DMS53 (cell line): ENCODE data around the gene EXOC4.
"Not testable (repeated sequence)": the region's sequence is repeated elsewhere in the genome, so short reads cannot be mapped to it uniquely, and the experiment has no call there.

Source experiments
- DNase-seq: peaks from one replicate; lab custom pipeline; 2025; lab: John Stamatoyannopoulos, UW

EXOC4 gene

GRCh38 chr7:133275446-133276095 is 22.7 kb downstream of the EXOC4 start:
- DNase-seq: no peak

GRCh38 chr7:133278975-133279374 is 26.1 kb downstream of the EXOC4 start:
- DNase-seq: not testable (repeated sequence)

DNA sequence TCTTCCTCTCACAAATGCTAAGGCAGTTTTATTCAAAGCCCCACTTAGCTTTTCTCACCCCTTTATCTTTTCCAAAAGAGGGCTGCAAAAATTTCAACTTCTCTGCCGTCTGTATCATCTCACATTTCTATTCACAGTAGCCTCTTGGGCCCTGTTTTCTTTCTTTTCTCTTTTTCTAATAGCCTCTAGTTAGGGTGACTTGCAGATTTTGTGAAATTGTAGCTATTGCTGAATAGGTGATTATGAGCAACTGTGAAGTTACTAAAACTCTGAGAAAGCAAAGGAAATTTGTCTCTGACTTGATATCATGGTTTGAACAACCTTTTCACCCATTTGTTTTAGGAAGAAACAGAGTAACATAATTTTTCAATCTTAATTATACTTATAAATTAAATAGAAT is 29.2 kb downstream of the EXOC4 start:
- DNase-seq: no peak

GRCh38 chr7:133284092-133284491 is 31.2 kb downstream of the EXOC4 start:
- DNase-seq: no peak

GRCh38 chr7:133288970-133289369 is 36.1 kb downstream of the EXOC4 start:
- DNase-seq: no peak

DNA sequence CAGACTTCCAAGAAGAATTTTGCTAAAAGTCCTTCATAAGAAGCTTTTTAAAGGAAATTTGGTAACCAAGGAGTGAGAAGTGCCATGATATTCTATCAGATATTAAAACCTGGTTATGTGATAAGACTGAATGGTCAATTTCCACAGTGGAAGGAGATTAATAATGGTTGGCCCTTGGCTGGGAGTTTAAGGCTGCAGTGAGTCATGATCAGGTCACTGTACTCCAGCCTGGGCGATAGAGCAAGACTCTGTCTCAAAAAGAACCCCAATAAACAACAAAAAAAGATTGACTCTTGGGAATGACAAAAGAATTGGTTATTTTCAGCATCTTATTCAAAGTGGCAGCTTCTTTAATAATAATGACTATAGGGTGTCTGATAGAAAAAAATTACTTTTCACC is 37.2 kb downstream of the EXOC4 start:
- no peak for DNase-seq

GRCh38 chr7:133290676-133291333 is 37.9 kb downstream of the EXOC4 start:
- no peak for DNase-seq

GRCh38 chr7:133292631-133293030 is 39.8 kb downstream of the EXOC4 start:
- DNase-seq: no peak

DNA sequence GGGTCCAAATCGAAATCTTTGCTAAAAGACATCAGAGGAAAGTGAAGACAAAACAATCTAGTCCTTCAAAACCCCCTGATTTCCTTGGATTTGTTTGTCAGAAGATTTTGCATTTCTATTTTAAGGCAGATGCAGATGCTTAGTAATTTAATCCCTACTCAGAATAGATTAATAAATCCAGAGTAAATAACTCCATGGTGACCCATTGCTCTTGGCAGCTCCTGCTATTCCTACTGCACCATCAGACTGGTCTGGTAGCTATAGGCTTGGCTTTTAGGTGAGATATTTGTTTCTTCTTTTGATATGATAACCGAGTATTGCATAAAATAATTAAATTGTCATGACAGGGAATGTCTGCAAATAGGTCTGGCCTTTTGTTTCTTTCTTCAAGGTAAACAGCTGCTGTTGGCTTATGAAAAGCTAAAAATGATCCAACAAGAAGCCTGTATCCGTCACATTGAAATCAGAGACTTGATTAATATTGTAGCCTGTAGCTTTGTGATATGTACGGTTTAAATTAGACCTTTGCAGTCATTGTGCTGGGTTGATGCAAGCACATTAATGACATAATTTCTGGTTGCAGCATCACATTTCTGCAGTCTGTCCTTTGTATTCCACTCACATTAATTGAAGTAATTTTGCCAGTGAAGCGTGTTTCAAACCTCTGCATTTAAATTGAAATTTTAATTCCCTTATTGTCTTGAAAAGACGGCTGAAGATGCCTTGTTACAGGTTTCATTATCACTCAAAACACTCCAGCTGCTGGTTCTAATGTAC is 40.7 kb downstream of the EXOC4 start:
- peak; percentile 29 for DNase-seq

GRCh38 chr7:133294234-133294633 is 41.4 kb downstream of the EXOC4 start:
- no peak for DNase-seq

GRCh38 chr7:133295484-133295883 is 42.6 kb downstream of the EXOC4 start:
- DNase-seq: no peak

GRCh38 chr7:133297093-133297492 is 44.2 kb downstream of the EXOC4 start:
- no peak for DNase-seq

DNA sequence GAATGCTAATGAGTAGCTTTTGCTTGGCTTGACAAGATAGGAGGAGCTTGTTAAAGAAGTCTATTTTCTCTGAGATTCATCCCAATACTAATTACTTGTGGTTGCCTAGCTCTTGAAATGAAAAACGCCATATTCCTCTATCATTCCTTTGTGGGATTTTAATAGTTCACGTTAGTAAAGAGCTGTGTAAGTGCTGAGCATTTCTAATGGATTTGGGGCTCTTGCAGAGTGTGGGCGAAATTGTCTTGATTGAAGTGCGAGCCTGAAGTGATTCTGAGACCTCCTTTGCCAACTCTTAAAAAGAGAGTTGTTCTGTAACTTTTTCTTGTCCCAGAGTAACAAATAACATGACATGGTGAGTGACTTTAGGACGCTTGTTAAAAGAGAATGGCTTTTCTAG is 45.2 kb downstream of the EXOC4 start:
- no peak for DNase-seq

- DNase-seq: no peak
Observed at GRCh38 chr7:133299676-133300075, 46.8 kb downstream of the EXOC4 start.

- DNase-seq: no peak
Observed at GRCh38 chr7:133300088-133300487, 47.2 kb downstream of the EXOC4 start.

DNA sequence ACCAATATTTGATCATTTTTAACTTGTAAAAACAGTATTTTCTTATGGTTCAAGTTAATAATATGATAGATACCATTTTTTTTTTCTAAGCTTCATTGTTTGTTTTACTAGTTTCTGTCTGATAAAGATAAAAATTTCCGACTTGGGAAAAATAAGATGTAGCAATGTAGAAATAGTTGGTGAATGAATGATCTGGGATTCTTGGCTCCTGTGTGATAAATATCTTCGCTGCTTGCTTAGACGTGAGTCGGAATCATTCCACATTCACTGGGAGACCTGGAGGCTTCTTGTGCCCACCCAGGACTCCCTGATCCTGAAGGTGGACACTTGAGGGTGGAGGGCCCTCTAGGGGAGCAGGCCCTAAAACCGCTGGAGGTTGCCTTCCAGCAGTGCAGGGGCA is 47.9 kb downstream of the EXOC4 start:
- DNase-seq: no peak

GRCh38 chr7:133301444-133301843 is 48.6 kb downstream of the EXOC4 start:
- no peak for DNase-seq

DNA sequence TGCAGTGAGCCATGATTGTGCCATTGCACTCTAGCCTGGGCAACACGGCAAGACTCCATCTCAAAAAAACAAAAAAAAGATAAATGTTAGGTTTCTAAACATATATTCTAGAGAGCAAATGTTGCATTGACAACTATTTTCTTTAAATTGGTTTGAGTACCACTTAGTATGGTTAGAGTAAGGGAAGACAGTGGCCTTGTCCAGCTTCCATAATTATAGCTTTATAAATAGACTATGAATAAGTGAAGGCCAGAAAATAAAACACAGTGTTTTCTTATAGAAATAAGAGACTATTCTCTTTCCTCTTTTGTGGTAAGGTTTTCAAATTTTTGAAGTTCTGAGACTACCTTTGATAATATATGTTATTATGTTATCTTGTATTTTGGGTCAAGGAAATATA is 50.5 kb downstream of the EXOC4 start:
- no peak for DNase-seq

DNA sequence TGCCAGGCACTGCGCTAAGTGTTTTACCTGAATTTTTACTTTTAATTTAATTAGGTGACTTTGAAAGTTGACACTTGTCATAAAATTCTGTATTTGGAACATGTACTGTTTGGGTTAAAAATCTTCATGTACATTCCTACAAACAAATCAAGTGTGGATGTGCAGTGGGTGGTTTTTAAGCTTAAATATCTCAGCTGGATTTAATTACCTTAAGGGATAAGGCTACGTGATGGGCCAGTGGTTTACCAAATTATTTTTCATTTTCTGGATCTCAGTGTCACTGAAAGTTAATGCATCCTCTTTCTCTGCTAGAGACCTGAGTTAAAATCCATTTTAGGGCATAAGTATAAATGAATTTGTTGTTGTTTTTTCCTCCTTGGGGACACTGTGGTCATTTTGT is 51.1 kb downstream of the EXOC4 start:
- no peak for DNase-seq

DNA sequence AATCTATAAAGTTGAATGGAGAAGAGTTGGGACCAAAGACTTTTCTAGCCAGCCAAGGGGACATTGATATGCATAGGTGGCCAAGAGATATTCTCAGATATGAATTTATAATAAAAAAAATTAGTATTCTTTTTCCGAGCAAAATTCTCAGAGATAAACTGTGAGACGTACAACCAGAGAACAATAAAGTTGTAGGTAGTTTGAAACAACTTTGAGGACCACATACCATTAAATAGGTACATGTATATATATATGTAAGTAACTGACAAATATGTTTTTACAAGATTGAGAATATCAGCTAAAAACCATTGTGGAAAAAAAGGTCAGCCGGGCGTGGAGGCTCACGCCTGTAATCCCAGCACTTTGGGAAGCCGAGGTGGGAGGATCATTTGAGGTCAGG is 56.5 kb downstream of the EXOC4 start:
- no peak for DNase-seq

DNA sequence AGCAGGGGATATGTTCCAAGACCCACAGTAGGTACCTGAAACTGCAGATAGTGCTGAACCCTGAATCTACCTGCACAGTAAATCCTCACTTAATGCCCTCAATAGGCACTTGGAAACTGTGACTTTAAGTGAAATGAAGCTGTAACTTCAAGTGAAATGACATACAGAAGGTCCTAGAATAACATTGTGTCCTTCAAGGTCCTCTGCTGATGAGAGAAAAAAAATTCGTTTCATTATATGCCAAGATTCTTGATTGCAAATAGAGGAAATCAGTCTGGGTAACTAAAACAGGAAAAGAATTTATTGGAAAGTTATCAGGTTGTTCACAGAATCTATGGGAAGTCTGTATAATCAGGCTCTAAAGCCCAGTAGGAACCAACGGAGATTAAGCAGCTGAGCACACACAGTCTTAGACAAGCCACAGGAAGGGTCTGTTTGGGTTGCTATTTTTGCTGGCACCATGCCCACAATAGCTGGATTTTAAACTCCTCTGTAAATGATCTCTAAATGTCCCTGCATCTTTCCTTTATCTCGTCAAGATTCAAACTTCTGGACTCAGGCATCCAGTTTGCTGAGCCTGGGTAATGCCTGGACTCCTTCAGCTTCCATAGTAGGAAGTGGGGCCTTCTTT is 57.5 kb downstream of the EXOC4 start:
- DNase-seq: peak; percentile 84

DNA sequence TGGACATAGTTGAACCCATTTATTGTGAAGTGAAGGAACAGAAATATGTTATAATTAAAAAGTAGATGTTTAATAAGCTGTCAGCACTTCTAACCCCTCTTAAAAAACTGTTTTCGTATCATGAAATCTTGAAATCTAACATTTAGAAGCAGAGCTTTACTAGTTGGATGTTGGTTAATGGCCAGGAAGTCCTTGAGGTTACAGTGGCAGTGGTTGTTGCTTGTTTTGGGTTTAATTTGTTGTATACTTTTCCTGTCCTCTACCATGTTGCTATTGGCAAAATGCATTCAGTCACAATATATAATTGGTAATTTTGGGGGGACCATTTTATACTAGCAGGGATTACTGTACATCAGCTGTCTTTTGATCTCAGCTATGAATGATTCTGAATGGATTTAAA is 60.7 kb downstream of the EXOC4 start:
- no peak for DNase-seq

GRCh38 chr7:133314084-133314483 is 61.2 kb downstream of the EXOC4 start:
- no peak for DNase-seq
